ENCODE measurements around the gene DPF3. TPM values are rescaled to one million over a fixed set of nuclear protein-coding genes. Genes with fewer than 3 reads are reported as not detected.

The DPF3 gene
- total RNA-seq, 1 donor from 2014 or later, result 0.86 TPM

DNA sequence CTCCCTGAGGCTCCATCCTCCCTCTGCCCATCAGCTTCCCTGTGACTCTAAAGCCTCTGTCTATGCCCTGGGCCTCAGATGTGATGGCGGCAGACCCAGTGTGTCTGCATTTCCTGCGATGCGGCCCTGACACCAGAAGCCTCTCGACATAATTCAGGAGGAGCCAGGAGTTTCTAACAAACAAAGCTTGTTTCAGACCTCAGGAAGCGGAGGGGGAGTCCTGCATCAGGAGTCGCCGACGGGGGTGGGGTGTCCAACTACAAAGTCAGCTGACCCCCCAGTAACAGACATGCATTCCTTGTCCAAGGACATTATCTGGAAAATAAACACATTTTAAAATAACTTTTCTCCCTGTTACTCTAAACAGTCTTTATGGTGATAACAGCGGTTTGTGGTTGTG lies 167.5 kb downstream of the DPF3 start:
- H3K4me3 ChIP-seq (ENCODE audit: low read depth, low read length), result no peak overlapping the region
- TF ChIP-seq, protein P1, sequence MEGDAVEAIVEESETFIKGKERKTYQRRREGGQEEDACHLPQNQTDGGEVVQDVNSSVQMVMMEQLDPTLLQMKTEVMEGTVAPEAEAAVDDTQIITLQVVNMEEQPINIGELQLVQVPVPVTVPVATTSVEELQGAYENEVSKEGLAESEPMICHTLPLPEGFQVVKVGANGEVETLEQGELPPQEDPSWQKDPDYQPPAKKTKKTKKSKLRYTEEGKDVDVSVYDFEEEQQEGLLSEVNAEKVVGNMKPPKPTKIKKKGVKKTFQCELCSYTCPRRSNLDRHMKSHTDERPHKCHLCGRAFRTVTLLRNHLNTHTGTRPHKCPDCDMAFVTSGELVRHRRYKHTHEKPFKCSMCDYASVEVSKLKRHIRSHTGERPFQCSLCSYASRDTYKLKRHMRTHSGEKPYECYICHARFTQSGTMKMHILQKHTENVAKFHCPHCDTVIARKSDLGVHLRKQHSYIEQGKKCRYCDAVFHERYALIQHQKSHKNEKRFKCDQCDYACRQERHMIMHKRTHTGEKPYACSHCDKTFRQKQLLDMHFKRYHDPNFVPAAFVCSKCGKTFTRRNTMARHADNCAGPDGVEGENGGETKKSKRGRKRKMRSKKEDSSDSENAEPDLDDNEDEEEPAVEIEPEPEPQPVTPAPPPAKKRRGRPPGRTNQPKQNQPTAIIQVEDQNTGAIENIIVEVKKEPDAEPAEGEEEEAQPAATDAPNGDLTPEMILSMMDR (conservative IDR thresholded peaks at IDR 0.05; ENCODE audit: low read depth, low read length), result no peak
- no peak for DNase-seq (ENCODE audit: low read depth)

DNA sequence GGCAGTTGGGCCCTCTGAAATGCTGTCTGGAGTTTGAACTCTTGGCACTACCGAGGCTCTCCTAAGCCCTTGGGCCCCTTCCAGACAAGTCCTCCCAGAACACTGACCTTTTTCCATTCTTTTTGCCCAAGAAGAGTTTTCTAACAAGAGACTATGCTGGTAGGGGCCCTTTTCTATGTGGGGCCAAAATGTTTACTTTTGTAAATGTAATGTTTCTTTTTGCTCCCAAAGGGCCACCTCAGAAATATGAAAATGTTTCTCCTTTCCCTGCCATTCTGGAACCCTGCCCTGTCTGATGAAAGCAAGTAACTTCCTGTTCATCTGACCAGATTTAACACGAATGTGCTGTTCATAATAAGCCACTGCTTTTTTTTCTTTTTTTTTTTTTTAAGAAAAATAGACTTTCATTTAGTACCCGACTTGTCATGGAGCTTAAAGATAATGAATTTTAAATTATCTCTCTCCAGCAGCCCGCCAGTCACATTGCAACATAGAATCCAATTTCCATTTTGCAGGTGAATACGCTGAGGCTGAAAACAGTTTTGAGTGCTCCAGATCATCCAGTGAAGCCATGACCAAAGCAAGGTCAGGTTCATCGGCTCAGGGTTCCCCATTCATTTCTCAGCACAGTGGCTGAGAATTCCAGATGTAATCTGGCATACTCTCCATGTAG lies 169.9 kb downstream of the DPF3 start:
- no peak for DNase-seq (ENCODE audit: low read depth)
- H3K4me3 ChIP-seq (ENCODE audit: low read depth, low read length), result no peak overlapping the region
- TF ChIP-seq, protein P1 (conservative IDR thresholded peaks at IDR 0.05; ENCODE audit: low read depth, low read length), result no peak

DNA sequence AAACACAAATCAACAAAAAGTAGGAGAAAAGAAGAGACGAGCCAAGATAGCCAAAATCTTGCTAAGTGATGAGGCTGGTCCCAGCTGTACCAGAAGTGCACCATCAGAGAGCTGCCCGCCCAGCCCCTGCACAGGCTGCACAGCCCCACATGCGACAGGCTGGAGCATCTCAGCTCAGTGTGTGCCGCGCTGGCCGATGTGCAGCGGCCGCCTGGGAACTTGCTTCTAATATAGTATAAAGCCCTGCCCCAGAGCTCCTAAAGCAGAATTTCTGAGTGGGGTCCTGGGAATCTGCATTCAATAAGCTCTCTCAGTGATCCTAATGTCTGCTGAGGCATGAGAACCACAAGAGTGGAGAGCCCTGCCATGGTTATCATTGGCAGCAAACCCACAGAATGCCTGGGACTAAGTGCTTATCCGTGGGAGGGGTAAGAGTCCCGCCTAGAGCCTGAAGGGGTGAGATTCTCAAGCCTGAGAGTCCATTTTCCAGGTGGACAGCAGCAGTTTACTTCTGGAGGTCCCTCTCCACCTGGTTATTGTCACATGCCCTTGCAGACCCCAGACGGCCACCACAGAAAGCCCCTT lies 171.6 kb downstream of the DPF3 start:
- TF ChIP-seq, protein P1 (conservative IDR thresholded peaks at IDR 0.05; ENCODE audit: low read depth, low read length), result no peak
- no peak overlapping the region for H3K4me3 ChIP-seq (ENCODE audit: low read depth, low read length)
- no peak for DNase-seq (ENCODE audit: low read depth)

DNA sequence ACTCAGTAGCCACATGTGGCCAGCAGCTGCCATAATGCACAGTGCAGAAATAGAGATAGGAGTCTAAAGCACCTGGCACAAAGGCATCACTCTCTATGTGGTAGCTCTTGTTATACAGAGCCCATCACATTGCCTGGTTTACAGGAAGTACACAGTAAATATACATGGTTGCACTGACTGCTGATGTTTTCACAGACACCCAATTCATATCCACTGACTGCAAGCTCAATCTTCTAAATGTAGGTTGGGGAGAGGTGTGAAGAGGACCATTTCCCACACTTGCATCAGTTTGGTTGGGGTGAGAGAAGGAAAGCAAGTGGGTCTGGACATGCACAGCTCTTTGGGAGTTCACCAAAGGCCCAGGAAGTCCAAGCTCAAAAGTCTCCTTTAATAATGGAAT lies 172.8 kb downstream of the DPF3 start:
- no peak for DNase-seq (ENCODE audit: low read depth)
- TF ChIP-seq, protein P1 (conservative IDR thresholded peaks at IDR 0.05; ENCODE audit: low read depth, low read length), result no peak
- H3K4me3 ChIP-seq (ENCODE audit: low read depth, low read length), result no peak overlapping the region

DNA sequence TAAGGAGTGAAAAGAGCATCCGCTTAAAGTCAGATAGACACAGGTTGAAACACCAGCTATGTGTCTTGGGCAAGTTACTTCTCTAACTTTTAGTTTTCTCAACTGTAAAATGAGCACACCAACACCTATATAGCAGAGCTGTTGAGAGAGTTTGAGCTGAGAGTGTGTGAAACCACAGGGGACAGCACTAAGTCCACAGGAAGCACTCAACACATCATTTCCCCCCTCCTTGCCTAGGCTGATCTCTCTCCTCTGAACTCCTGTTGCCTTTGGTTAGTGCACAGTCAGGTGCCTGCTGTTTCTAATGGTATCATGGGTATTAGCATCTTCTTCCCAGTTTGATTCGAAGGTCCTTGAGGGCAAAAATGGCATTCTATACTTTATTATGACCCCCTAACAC lies 176.7 kb downstream of the DPF3 start:
- TF ChIP-seq, protein P1 (conservative IDR thresholded peaks at IDR 0.05; ENCODE audit: low read depth, low read length), result no peak
- DNase-seq (ENCODE audit: low read depth), result no peak
- H3K4me3 ChIP-seq (ENCODE audit: low read depth, low read length), result no peak overlapping the region

DNA sequence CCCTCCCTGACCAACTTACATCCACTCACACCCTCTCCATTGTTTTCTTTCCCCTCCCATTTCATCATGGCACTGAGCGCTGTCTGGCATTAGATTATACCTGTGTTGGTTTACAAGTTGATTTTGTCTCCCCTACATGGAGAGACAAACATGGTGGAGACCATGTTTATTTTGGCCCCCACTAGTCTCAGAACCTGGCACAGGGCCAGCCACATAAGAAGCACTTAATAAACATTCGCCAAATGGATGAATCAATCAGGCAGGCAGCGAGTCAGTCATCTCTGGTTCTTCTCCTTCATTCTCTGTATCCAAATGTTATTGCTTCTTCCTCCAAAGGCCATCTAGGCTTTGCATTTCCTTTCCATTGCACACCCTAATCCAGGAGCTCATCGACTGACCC lies 177.4 kb downstream of the DPF3 start:
- TF ChIP-seq, protein P1 (conservative IDR thresholded peaks at IDR 0.05; ENCODE audit: low read depth, low read length), result no peak
- DNase-seq (ENCODE audit: low read depth), result no peak
- H3K4me3 ChIP-seq (ENCODE audit: low read depth, low read length), result no peak overlapping the region

DNA sequence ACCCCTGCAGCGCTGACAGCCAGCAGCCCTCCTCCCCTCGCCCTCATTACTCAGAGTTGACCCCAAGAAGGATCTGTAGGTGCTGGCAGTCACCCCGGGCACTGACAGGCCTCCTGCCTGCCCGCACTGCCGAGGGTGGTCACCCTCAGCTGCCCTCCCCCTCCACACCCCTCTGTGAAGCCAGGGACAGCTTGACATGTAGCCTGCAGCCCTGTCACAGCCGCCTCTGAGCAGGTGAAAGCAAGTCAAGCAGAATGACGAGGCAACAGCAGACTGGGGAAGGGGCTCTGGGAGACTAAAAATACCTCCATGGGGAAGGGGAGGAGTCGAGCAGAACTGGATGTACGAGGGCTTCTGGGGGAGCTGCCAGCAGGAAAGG lies 178.1 kb downstream of the DPF3 start:
- no peak for DNase-seq (ENCODE audit: low read depth)
- H3K4me3 ChIP-seq (ENCODE audit: low read depth, low read length), result no peak overlapping the region
- TF ChIP-seq, protein P1 (conservative IDR thresholded peaks at IDR 0.05; ENCODE audit: low read depth, low read length), result no peak

Data from epithelial cell of proximal tubule (primary cell).